Measurements from ENCODE around the gene SIRT5.

- TF ChIP-seq, protein P1, sequence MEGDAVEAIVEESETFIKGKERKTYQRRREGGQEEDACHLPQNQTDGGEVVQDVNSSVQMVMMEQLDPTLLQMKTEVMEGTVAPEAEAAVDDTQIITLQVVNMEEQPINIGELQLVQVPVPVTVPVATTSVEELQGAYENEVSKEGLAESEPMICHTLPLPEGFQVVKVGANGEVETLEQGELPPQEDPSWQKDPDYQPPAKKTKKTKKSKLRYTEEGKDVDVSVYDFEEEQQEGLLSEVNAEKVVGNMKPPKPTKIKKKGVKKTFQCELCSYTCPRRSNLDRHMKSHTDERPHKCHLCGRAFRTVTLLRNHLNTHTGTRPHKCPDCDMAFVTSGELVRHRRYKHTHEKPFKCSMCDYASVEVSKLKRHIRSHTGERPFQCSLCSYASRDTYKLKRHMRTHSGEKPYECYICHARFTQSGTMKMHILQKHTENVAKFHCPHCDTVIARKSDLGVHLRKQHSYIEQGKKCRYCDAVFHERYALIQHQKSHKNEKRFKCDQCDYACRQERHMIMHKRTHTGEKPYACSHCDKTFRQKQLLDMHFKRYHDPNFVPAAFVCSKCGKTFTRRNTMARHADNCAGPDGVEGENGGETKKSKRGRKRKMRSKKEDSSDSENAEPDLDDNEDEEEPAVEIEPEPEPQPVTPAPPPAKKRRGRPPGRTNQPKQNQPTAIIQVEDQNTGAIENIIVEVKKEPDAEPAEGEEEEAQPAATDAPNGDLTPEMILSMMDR (conservative IDR thresholded peaks at IDR 0.05): no peak
- TF ChIP-seq EZH2 (IDR thresholded peaks at IDR 0.05; ENCODE audit: low read depth): no peak
Observed at GRCh38 chr6:13534536-13534935, 39.9 kb upstream of the SIRT5 start.
